GM10266 (cell line): ENCODE results near the gene FHIT.

Source experiments
- DNase-seq: peaks from one replicate; pipeline ENCODE4 v3.0.0; 2012; ENCODE audit errors: extremely low spot score
- TF ChIP-seq, protein P1 (sequence below): IDR thresholded peaks from 2 replicates; pipeline ENCODE4 v1.5.1; 2012; ENCODE audit warnings: mild to moderate bottlenecking, low read depth; ENCODE audit not compliant: control insufficient read depth, insufficient read depth; ENCODE audit errors: missing control alignments

The FHIT gene

GRCh38 chr3:59867185-59868002 lies 1383.9 kb downstream of the FHIT start:
- no peak for DNase-seq
- TF ChIP-seq, protein P1, sequence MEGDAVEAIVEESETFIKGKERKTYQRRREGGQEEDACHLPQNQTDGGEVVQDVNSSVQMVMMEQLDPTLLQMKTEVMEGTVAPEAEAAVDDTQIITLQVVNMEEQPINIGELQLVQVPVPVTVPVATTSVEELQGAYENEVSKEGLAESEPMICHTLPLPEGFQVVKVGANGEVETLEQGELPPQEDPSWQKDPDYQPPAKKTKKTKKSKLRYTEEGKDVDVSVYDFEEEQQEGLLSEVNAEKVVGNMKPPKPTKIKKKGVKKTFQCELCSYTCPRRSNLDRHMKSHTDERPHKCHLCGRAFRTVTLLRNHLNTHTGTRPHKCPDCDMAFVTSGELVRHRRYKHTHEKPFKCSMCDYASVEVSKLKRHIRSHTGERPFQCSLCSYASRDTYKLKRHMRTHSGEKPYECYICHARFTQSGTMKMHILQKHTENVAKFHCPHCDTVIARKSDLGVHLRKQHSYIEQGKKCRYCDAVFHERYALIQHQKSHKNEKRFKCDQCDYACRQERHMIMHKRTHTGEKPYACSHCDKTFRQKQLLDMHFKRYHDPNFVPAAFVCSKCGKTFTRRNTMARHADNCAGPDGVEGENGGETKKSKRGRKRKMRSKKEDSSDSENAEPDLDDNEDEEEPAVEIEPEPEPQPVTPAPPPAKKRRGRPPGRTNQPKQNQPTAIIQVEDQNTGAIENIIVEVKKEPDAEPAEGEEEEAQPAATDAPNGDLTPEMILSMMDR, result no peak

GRCh38 chr3:59866076-59866475 lies 1385.2 kb downstream of the FHIT start:
- TF ChIP-seq, protein P1, result no peak
- no peak for DNase-seq

GRCh38 chr3:59865351-59865750 lies 1385.9 kb downstream of the FHIT start:
- no peak for DNase-seq
- TF ChIP-seq, protein P1, result no peak

DNA sequence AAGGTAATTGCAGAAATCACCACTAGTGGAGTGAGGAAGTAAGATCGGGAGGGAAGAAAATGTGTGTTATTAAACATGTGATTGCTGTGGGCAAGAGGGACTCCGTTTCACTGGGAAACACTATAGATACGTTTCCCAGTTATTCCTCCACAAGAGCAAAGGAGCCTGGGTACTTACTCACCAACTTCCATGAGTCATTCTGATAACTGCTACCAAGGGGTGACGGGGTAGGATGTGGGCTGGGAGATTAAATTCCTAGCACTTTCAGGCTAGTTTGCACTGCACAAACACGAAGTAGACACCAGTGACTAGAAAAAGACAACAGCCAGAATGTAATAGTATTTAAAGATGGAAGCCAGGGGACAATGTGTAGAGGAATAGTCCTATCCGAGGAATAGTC lies 1388.6 kb downstream of the FHIT start:
- DNase-seq, result no peak
- TF ChIP-seq, protein P1, result no peak

GRCh38 chr3:59857589-59858346 lies 1393.5 kb downstream of the FHIT start:
- peak; percentile 57 for DNase-seq
- TF ChIP-seq, protein P1, result peak; percentile 87

- DNase-seq, result no peak
- TF ChIP-seq, protein P1, result no peak
Observed at GRCh38 chr3:59856934-59857460, 1394.3 kb downstream of the FHIT start.
